ENCODE results near the gene LIPH.
"Not testable (repeated sequence)": the region's sequence is repeated elsewhere in the genome, so short reads cannot be mapped to it uniquely, and the experiment has no call there.

The LIPH gene

DNA sequence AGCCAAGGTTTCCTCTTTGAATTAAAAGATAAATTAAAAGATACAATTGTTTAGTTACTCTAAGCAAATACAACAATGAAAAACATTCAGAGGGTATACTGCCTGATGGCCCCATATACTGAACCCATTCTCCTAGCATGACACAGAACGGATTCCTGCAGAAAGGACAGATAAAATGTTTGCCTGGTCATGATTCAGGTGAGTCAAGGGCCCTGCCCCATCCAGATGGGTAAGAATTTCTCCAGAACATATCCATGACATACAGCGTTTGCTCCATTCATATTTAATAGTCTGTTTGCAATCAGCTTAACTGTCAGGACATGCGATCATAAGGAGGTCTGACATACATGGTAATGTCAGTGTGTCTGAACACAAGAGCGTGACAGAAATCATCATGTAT is 62.1 kb downstream of the LIPH start:
- in situ Hi-C loops (cut with MboI; ENCODE audit: low sequenced_read_pairs), result no loop called here

GRCh38 chr3:185489462-185489861 is 62.9 kb downstream of the LIPH start:
- in situ Hi-C loops (cut with MboI; ENCODE audit: low sequenced_read_pairs), result no loop called here

DNA sequence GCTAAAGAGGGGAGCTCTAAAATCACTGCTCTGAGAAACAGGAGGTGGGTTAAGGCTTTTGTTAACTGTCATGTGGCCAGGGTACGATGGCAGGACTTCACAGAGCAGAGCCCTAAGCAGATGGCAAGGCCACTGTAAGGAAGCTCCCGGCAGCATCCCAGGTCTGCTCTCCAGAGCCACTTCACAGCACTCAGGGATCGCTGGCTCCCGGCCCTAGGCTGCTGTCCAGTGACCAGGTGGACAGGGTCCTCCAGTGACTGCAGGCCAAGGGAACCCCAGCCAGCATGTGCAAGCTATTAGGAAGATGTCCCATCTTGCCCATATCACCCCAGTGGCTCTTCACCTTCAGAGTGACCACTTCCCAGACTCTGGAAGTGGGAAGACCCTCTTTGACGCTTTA is 63.9 kb downstream of the LIPH start:
- in situ Hi-C loops (cut with MboI; ENCODE audit: low sequenced_read_pairs), result no loop called here

DNA sequence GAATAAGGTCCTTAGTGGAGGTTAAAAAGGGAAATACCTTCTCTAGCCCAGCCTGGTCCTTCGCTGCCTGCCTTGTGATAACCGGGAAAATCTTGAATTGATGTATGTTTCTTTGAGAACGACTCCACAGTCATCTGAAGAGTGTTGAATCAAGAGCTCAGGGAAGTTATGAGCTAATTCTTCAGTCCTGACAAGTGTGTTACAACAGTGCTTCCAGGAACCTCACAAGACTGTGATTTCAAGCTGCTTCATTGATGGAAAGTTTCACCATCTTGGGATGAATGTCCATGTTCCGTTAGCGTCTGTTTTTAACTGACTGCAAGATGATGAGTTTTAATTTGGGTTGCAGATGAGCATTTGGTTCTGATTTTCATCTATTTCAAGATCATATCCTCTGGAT is 66.0 kb downstream of the LIPH start:
- in situ Hi-C loops (cut with MboI; ENCODE audit: low sequenced_read_pairs), result no loop called here

DNA sequence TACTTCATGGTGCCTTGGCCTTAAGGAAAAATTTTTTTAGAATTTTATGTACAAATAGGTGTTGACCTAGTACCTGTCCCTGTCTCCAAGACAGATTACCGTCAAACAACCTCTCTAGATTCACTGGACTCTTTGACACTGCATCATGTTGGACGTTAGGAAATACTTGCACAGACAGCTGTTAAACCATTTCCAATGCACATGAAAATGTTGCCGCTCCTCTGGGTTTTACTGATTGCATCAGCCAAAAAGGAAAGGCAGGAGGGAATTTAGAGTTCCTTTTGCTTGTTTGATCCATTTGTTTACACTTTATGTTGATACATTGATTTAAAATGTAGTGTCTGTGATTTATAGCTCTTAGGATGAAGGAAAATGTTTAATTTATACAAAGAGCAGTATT is 68.1 kb downstream of the LIPH start:
- in situ Hi-C loops (cut with MboI; ENCODE audit: low sequenced_read_pairs), result no loop called here

- in situ Hi-C loops (cut with MboI; ENCODE audit: low sequenced_read_pairs), result no loop called here
These were observed 72.9 kb downstream of the LIPH start for GRCh38 chr3:185479373-185479945.

GRCh38 chr3:185477316-185477715 is 75.1 kb downstream of the LIPH start:
- in situ Hi-C loops (cut with MboI; ENCODE audit: low sequenced_read_pairs), result no loop called here

GRCh38 chr3:185474922-185475321 is 77.5 kb downstream of the LIPH start:
- in situ Hi-C loops (cut with MboI; ENCODE audit: low sequenced_read_pairs), result not testable (repeated sequence)

GRCh38 chr3:185473290-185473815 is 79.0 kb downstream of the LIPH start:
- in situ Hi-C loops (cut with MboI; ENCODE audit: low sequenced_read_pairs), result no loop called here

DNA sequence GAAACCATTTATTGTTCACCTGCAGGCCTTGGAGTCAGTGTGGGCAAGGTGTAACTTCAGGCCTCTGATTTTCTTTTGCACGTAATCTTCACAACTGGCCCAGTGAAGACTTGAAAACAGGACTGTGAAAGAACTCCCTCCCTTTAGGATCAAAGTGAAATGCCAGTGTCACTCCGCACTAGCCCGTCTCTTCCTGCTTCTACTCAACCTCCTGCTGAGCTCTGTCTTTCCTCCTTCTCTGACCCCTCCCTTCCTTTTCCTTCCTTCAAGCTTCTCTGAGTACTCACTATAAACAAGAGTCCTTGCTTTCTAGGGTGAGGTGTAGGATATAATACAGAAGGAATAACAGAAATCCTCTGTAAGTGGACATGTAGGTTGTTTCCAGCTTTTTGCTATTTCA is 82.1 kb downstream of the LIPH start:
- in situ Hi-C loops (cut with MboI; ENCODE audit: low sequenced_read_pairs), result no loop called here

GRCh38 chr3:185469542-185469941 is 82.8 kb downstream of the LIPH start:
- in situ Hi-C loops (cut with MboI; ENCODE audit: low sequenced_read_pairs), result no loop called here

DNA sequence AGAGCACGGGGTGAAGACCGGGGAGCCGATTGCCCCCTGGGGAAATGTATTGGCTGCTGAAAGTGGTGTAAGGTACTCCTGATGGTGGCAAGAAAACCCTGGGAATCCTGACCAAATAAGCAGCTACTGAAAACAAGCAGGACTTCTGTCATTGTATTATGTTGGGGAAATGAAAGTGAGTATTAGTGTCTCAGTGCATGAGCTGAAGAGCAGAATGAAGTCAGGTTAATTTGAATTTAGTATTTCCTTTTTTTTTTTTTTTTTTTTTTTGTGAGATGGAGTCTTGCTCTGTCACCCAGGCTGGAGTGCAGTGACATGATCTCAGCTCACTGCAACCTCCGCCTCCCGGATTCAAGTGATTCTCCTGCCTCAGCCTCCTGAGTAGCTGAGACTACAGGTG is 86.3 kb downstream of the LIPH start:
- in situ Hi-C loops (cut with MboI; ENCODE audit: low sequenced_read_pairs), result not testable (repeated sequence)

GRCh38 chr3:185465471-185465870 is 86.9 kb downstream of the LIPH start:
- in situ Hi-C loops (cut with MboI; ENCODE audit: low sequenced_read_pairs), result no loop called here

DNA sequence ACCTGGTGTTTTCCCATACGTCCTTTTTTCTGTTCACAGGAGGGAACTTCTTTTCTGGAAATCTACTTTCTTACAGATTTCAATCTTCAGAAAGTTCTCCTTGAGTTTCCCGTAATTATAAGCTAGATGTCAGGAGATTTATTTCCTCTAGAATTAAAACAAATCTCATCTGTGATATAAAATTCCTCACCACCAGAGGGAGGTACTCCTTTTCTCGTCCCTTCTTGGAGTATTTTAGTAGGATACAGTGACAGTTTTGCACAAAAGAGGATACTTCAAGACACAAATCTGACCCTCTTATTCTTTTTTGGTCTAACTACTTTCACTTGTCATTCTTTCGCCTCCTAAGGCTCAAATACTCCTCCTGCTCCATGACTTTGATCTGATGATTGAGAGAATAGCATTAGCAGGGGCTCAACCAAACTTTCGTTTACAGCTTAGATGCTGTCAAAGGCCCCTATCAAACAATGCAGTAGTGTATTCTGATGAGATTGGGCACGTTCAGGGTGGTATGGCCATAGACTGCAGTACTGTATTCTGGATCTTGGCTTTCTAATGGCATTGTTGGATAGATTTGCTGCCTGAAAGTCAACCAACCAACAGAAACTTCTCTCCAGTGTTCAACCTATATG is 91.6 kb downstream of the LIPH start:
- in situ Hi-C loops (cut with MboI; ENCODE audit: low sequenced_read_pairs), result no loop called here

GRCh38 chr3:185460309-185460708 is 92.1 kb downstream of the LIPH start:
- in situ Hi-C loops (cut with MboI; ENCODE audit: low sequenced_read_pairs), result no loop called here

DNA sequence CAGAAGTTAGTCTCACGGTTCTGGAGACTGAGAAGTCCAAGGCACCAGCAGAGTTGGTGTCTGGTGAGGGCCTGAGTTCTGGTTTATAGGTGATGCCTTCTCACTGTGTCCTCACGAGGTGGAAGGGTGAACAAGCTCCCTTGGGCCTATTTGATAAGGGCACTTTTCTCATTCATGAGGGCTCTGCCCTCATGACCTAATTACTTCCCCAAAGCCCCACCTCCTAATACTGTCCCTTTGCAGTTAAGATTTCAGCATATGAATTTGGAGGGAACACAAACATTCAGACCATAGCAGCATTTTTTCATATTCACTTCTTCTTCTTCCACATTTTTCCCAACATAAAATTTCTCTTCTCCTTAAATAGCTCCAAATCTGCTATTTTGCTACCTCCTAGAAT is 95.0 kb downstream of the LIPH start:
- in situ Hi-C loops (cut with MboI; ENCODE audit: low sequenced_read_pairs), result no loop called here

Measured in HL-60/S4 treated with retinoic acid at 250 ng/mL for 4 days and 3 days (cell line).